Panc1 (cell line): Measurements from ENCODE around the gene SEMA3D. TPM values are rescaled to one million over a fixed set of nuclear protein-coding genes. Genes with fewer than 3 reads are reported as not detected.
A peak's percentile ranks its signal among the peaks of the same experiment; 100 is the strongest.

ENCODE experiments used
- ATAC-seq: fragments of 200-7000 bp; cut with Tn5 transposase; 2 replicates; pipeline ENCODE4 v1.9.1; 2020; ENCODE audit warnings: mild to moderate bottlenecking, moderate library complexity
- BruUV-seq: library from RNA; stranded (reverse); fragments of 400-500 nt; replicated peaks from 2 replicates; lab custom pipeline; 2021; lab: Mats Ljungman, UMichigan
- CTCF ChIA-PET: fragments of 300-600 bp; sonication (Branson Sonifier 250); formaldehyde crosslinking; loops from one replicate; lab custom pipeline; 2022; ENCODE audit warnings: antibody characterized with exemption; lab: Charles Lee
- POLR2A ChIA-PET: fragments of 300-600 bp; sonication (Branson Sonifier 250); formaldehyde crosslinking; loops from one replicate; lab custom pipeline; 2022; ENCODE audit warnings: antibody characterized with exemption; lab: Charles Lee
- DNase-seq: peaks from one replicate; pipeline ENCODE4 v3.0.0-alpha.2; 2010; ENCODE audit warnings: low read depth, low spot score
- H3K27ac ChIP-seq: 2 replicates; pipeline ENCODE4 v1.5.1; 2011; ENCODE audit warnings: mild to moderate bottlenecking, low read length, inconsistent platforms
- H3K27me3 ChIP-seq: fragments of 200-500 bp; sonication (Bioruptor generic); 2 replicates; pipeline ENCODE4 v1.6.0; 2014; ENCODE audit warnings: low read length, inconsistent platforms; ENCODE audit not compliant: control insufficient read depth, insufficient read depth
- H3K36me3 ChIP-seq: fragments of 200-500 bp; sonication (Bioruptor generic); 2 replicates; pipeline ENCODE4 v1.5.1; 2014; ENCODE audit warnings: inconsistent platforms, mild to moderate bottlenecking, low read length, moderate library complexity; ENCODE audit not compliant: control insufficient read depth, insufficient read depth
- H3K4me1 ChIP-seq: 2 replicates; pipeline ENCODE4 v1.5.1; 2011; ENCODE audit warnings: inconsistent platforms, mild to moderate bottlenecking, low read length, moderate library complexity; ENCODE audit not compliant: control insufficient read depth, insufficient read depth
- H3K4me3 ChIP-seq, 2 experiments: 2 replicates each; pipeline ENCODE4 v1.5.1; 2011 to 2012; ENCODE audit warnings: low read depth in 2 of 2, low read length in 2 of 2, mild to moderate bottlenecking in 2 of 2, inconsistent platforms in 1 of 2, moderate library complexity in 1 of 2
- H3K9me3 ChIP-seq: fragments of 200-500 bp; sonication (Bioruptor generic); 2 replicates; pipeline ENCODE4 v1.5.1; 2014; ENCODE audit warnings: low read depth, mild to moderate bottlenecking, inconsistent platforms, low read length, moderate library complexity; ENCODE audit not compliant: control insufficient read depth, insufficient read depth
- CTCF ChIP-seq: fragments of 450-650 bp; IDR thresholded peaks from 2 replicates; pipeline ENCODE4 v1.5.1; 2017; ENCODE audit warnings: mild to moderate bottlenecking
- POLR2AphosphoS5 ChIP-seq: IDR thresholded peaks from 2 replicates; pipeline ENCODE4 v1.6.1; 2012; ENCODE audit warnings: mild to moderate bottlenecking, low read depth, low read length, moderate library complexity
- REST ChIP-seq, 2 experiments: IDR thresholded peaks; 2 replicates each; pipeline ENCODE4 v1.6.1; 2011 to 2012; ENCODE audit warnings: low read depth in 2 of 2, control low read depth in 1 of 2, low read length in 1 of 2, mild to moderate bottlenecking in 1 of 2, moderate library complexity in 1 of 2; ENCODE audit not compliant: insufficient read depth in 1 of 2
- SIN3A ChIP-seq: IDR thresholded peaks from 2 replicates; pipeline ENCODE4 v1.6.1; 2012; ENCODE audit warnings: low read depth, mild to moderate bottlenecking, low read length, moderate library complexity, borderline replicate concordance; ENCODE audit not compliant: insufficient read depth
- TCF7L2 ChIP-seq: IDR thresholded peaks from 2 replicates; pipeline ENCODE4 v1.6.1; 2011; ENCODE audit warnings: mild to moderate bottlenecking, low read depth, low read length, inconsistent platforms
- in situ Hi-C: cut with HindIII; loops from 2 replicates; pipeline ENCODE4 v1.10.0; 2016; ENCODE audit warnings: low sequenced_read_pairs, low pct_unique_long_range_greater_than_20kb
- intact Hi-C: fragments of 100-400 bp; cut with micrococcal nuclease; formaldehyde crosslinking; loops from one replicate; pipeline ENCODE4 v1.10.0; 2022; ENCODE audit not compliant: unreplicated experiment
- total RNA-seq: library from RNA; stranded (reverse); gene quantifications from one replicate; pipeline ENCODE4 v1.2.1, GENCODE V29; 2021; ENCODE audit not compliant: unreplicated experiment

The SEMA3D gene
- total RNA-seq, 1 experiment from 2014 or later = 11.5 TPM

GRCh38 chr7:85184599-85185423, 2.0 kb downstream of the SEMA3D start:
- Histone ChIP-seq H3K4me3 (peak overlapping the region; percentile 65 to 67), H3K27ac (no peak overlapping the region), H3K9me3 (no peaks in the 10 kb centered on the region), H3K36me3 (no peaks in the 10 kb centered on the region; the same call in 1 of the 2 replicates), H3K27me3 (peaks cover 6% of the 10 kb centered on the region), H3K4me1 (peaks cover 9% of the 10 kb centered on the region)
- ATAC-seq = no peak
- BruUV-seq = no TSS peak
- POLR2A ChIA-PET = interaction anchor here (0.7 kb wide), 1 partner anchor 1444 kb away, joined by 12 read pairs; no protein-coding TSS in a partner anchor
- TF ChIP-seq SIN3A = no peak
- TF ChIP-seq TCF7L2 = no peak
- no peak for TF ChIP-seq REST (IDR thresholded peaks at IDR 0.05; ENCODE audit: insufficient read depth in 1 of 2, low read depth in 2 of 2, low read length in 1 of 2)
- no peak for TF ChIP-seq CTCF
- TF ChIP-seq POLR2AphosphoS5 = no peak
- intact Hi-C loops (loop anchor here (5.0 to 10.0 kb wide), 3 partner anchors 143 to 570 kb away; no protein-coding TSS in a partner anchor), in situ Hi-C loops (no loop called here)
- CTCF ChIA-PET = no interaction called here
- DNase-seq = no peak

GRCh38 chr7:85183296-85183695, 3.6 kb downstream of the SEMA3D start:
- TF ChIP-seq CTCF (no peak), SIN3A (no peak), TCF7L2 (no peak), POLR2AphosphoS5 (no peak)
- Histone ChIP-seq H3K27me3 (peaks cover 6% of the 10 kb centered on the region), H3K27ac (no peak overlapping the region), H3K4me3 (no peak overlapping the region), H3K36me3 (no peaks in the 10 kb centered on the region; the same call in 1 of the 2 replicates), H3K9me3 (no peaks in the 10 kb centered on the region), H3K4me1 (peaks cover 9% of the 10 kb centered on the region)
- POLR2A ChIA-PET = no interaction called here
- no peak for ATAC-seq
- no peak for DNase-seq
- intact Hi-C loops = loop anchor here (10.0 kb wide), 1 partner anchor 572 kb away; no protein-coding TSS in a partner anchor
- no TSS peak for BruUV-seq
- CTCF ChIA-PET = no interaction called here
- in situ Hi-C loops = no loop called here
